Heart right ventricle (tissue), 16 donors: ENCODE data around the gene MADCAM1. TPM values are rescaled to one million over a fixed set of nuclear protein-coding genes. Genes with fewer than 3 reads are reported as not detected.

Source experiments
- ATAC-seq, 8 donors: fragments of 200-7000 bp; cut with Tn5 transposase; one replicate each; pipeline ENCODE4 v1.9.1; 2020; ENCODE audit warnings: mild to moderate bottlenecking in 8 of 8, moderate library complexity in 8 of 8, moderate number of reproducible peaks in 1 of 8
- DNase-seq, 2 donors: peaks; one replicate each; pipeline ENCODE4 v3.0.0-alpha.2; 2020
- H3K27ac ChIP-seq, 10 donors: fragments of 200-600 bp; sonication (generic) in 2 of 10; one replicate each; pipeline versions ENCODE4 v1.5.0 to v1.8.0; 2020 to 2022; ENCODE audit warnings: mild to moderate bottlenecking in 3 of 10
- H3K27me3 ChIP-seq, 7 donors: fragments of 200-600 bp; one replicate each; pipeline ENCODE4 v1.8.0; 2021 to 2022; ENCODE audit warnings: mild to moderate bottlenecking in 2 of 7
- H3K36me3 ChIP-seq, 9 donors: fragments of 200-600 bp; sonication (generic) in 1 of 9; one replicate each; pipeline versions ENCODE4 v1.5.0 to v1.8.0; 2020 to 2022; ENCODE audit warnings: mild to moderate bottlenecking in 2 of 9
- H3K4me1 ChIP-seq, 9 donors: fragments of 200-600 bp; sonication (generic) in 1 of 9; one replicate each; pipeline versions ENCODE4 v1.5.0 to v1.8.0; 2020 to 2022; ENCODE audit warnings: mild to moderate bottlenecking in 4 of 9
- H3K4me3 ChIP-seq, 10 donors: fragments of 200-600 bp; sonication (generic) in 2 of 10; one replicate each; pipeline versions ENCODE4 v1.5.0 to v1.8.0; 2020 to 2022; ENCODE audit warnings: mild to moderate bottlenecking in 7 of 10, moderate library complexity in 2 of 10
- H3K9me3 ChIP-seq, 11 donors: fragments of 200-600 bp in 10 of 11; sonication (generic) in 2 of 11; one replicate each; pipeline versions ENCODE4 v1.5.0 to v1.8.0; 2013 to 2022; ENCODE audit warnings: mild to moderate bottlenecking in 2 of 11, control low read depth in 1 of 11, moderate library complexity in 1 of 11
- CTCF ChIP-seq, 9 donors: fragments of 200-600 bp; sonication (generic) in 2 of 9; IDR thresholded peaks; one replicate each; pipeline versions ENCODE4 v1.5.0 to v1.8.0; 2021 to 2022; ENCODE audit warnings: antibody characterized with exemption in 9 of 9, mild to moderate bottlenecking in 5 of 9, moderate library complexity in 1 of 9
- WGBS, 2 donors: extraction: QIAGEN DNeasy Blood & Tissue Kit; methylation state at CpG; one replicate each; pipeline ENCODE4 v1.1.7; 2013; ENCODE audit warnings: inconsistent platforms in 1 of 2; 5-methylcytosine and 5-hydroxymethylcytosine counted together
- intact Hi-C, 10 donors: fragments of 100-400 bp; cut with DNase I; formaldehyde crosslinking; loops; one replicate each; pipeline versions ENCODE4 v1.11.1 to v1.14.2; 2022
- polyA plus RNA-seq, 2 donors: library from polyadenylated mRNA; stranded (reverse); fragments of 200-250 nt; gene quantifications; one replicate each; pipeline ENCODE4 v1.2.3, GENCODE V29; 2013
- total RNA-seq, 10 donors: library from RNA; stranded (reverse); fragmentation: NEBNext Ultra II Directional in 3 of 10; extraction: Animal tissue kit (Norgen Biotek cat#: 25700) in 3 of 10; gene quantifications; one replicate each; pipeline versions ENCODE4 v1.2.1 to v1.2.4, GENCODE V29; 2021 to 2023
- donor health status: Arrhythmogenic right ventricular cardiomyopathy.
- donor health status: ischemic (EF 13 %, LVEDD 7.1; RV severe dilation, severe dysfunction).
- donor health status: healthy with polysubstance abuse.
- donor health status: DM: no; HTN: yes; CAD: no.
- donor health status: DM: no; HTN: no; CAD: no.
- donor health status: ischemic (EF 25% LVEDD 6.9; RV normal size, moderate dysfunction).
- donor health status: ischemic (EF 25% LVEDD 5.7; RV mildly dilated, moderate dysfunction).
- donor health status: healthy.
- donor health status: DM: yes; HTN: yes; CAD: no.
- donor health status: Ischemic cardiomyopathy.
- donor health status: ischemic (EF 35%, LVEDD 5.7; RV mildly dilated, moderate dysfunction).
- donor health status: nonischemic (EF 11% LVEDD 7.7; RV severe dilation, severe dysfunction).
- donor health status: DM: yes; HTN: yes; CAD: no.
- donor health status: PGD.
- donor health status: ischemic (EF 29% LVEDD 5.4; RV normal size, mild dysfunction).
- donor health status: nonischemic (EF 23%, LVEDD 6.1; RV moderate dilation, normal function).

MADCAM1 gene
- total and polyA plus RNA-seq, 12 donors: 0.09 to 0.80 (median 0.17) TPM; not detected in 1

- TF ChIP-seq CTCF (IDR thresholded peaks at IDR 0.05): no peak
- H3K9me3 ChIP-seq: no peaks in the 10 kb centered on the region
- H3K4me1 ChIP-seq: peaks cover 4 to 51% (median 33%) of the 10 kb centered on the region in 9 donors
- peaks cover 0 to 11% (median 4%) of the 10 kb centered on the region in 9 donors for H3K36me3 ChIP-seq
- H3K4me3 ChIP-seq: peak overlapping the region; percentile 80 to 100 (median 94)
- WGBS, 2 donors: 60 to 61% methylated on average over 32 of the region's 32 CpGs
- peak overlapping the region in 5 of 10 donors; percentile 89 to 98 (median 95) for H3K27ac ChIP-seq
- ATAC-seq: no peak
- intact Hi-C loops: loop anchor here in 1 of 10 donors (5.0 kb wide), 1 partner anchor 289 kb away; the partner anchor contains the start of gene PTBP1
- H3K27me3 ChIP-seq: no peaks in the 10 kb centered on the region
- no peak for DNase-seq
These were observed 12.2 kb downstream of the MADCAM1 start for GRCh38 chr19:508204-509150.

- no peaks in the 10 kb centered on the region for H3K9me3 ChIP-seq
- peak overlapping the region in 7 of 10 donors; percentile 13 to 46 (median 25) for H3K4me3 ChIP-seq
- ATAC-seq (peak in 5 of 8 donors; percentile 1 to 15 (median 4)), DNase-seq (peak; percentile 72 to 76)
- TF ChIP-seq CTCF (IDR thresholded peaks at IDR 0.05): peak; percentile 78 to 99 (median 91)
- H3K27me3 ChIP-seq: no peaks in the 10 kb centered on the region
- 24% methylated on average over 21 of the region's 21 CpGs for WGBS, 2 donors
- H3K27ac ChIP-seq: peak overlapping the region; percentile 11 to 83 (median 72)
- H3K36me3 ChIP-seq: peaks cover 0 to 11% (median 4%) of the 10 kb centered on the region in 9 donors
- peaks cover 4 to 50% (median 33%) of the 10 kb centered on the region in 9 donors for H3K4me1 ChIP-seq
- intact Hi-C loops: no loop called here
These were observed 14.4 kb downstream of the MADCAM1 start for GRCh38 chr19:510606-511100.

GRCh38 chr19:511101-511851 is 15.0 kb downstream of the MADCAM1 start:
- WGBS, 2 donors: 59 to 65% methylated on average over 30 of the region's 30 CpGs
- TF ChIP-seq CTCF (IDR thresholded peaks at IDR 0.05): no peak
- Histone ChIP-seq H3K27ac (peak overlapping the region; percentile 11 to 83 (median 72)), H3K9me3 (no peaks in the 10 kb centered on the region), H3K27me3 (no peaks in the 10 kb centered on the region), H3K4me1 (peaks cover 4 to 44% (median 31%) of the 10 kb centered on the region in 9 donors), H3K4me3 (peak overlapping the region in 7 of 10 donors; percentile 13 to 46 (median 25)), H3K36me3 (peaks cover 0 to 11% (median 4%) of the 10 kb centered on the region in 9 donors)
- ATAC-seq (peak in 3 of 8 donors; percentile 1 to 29 (median 11)), DNase-seq (peak in 1 of 2 donors; percentile 68)
- intact Hi-C loops: no loop called here
